Suprapubic skin (tissue), 4 donors: Measurements from ENCODE around the gene ITPK1. TPM values are rescaled to one million over a fixed set of nuclear protein-coding genes. Genes with fewer than 3 reads are reported as not detected.

ENCODE experiments used
- DNase-seq, 2 donors: peaks; one replicate each; pipeline ENCODE4 v3.0.0-alpha.2; 2019; ENCODE audit warnings: low spot score in 2 of 2
- H3K27ac ChIP-seq: fragments of 200-600 bp; sonication (generic); one replicate; pipeline ENCODE4 v1.5.1; 2019
- H3K27me3 ChIP-seq: fragments of 200-600 bp; sonication (generic); one replicate; pipeline ENCODE4 v1.5.1; 2019
- H3K36me3 ChIP-seq: fragments of 200-600 bp; sonication (generic); one replicate; pipeline ENCODE4 v1.5.1; 2019
- H3K4me1 ChIP-seq: fragments of 200-600 bp; sonication (generic); one replicate; pipeline ENCODE4 v1.5.1; 2019
- H3K4me3 ChIP-seq: fragments of 200-600 bp; sonication (generic); one replicate; pipeline ENCODE4 v1.5.1; 2019; ENCODE audit warnings: mild to moderate bottlenecking
- H3K9me3 ChIP-seq: fragments of 200-600 bp; sonication (generic); one replicate; pipeline ENCODE4 v1.5.1; 2019
- CTCF ChIP-seq, 2 donors: fragments of 200-600 bp in 1 of 2; fragments of 450-650 bp in 1 of 2; sonication (generic) in 1 of 2; IDR thresholded peaks; one replicate each; pipeline ENCODE4 v1.5.1; 2016 to 2019; ENCODE audit warnings: antibody characterized with exemption in 2 of 2, mild to moderate bottlenecking in 1 of 2, moderate library complexity in 1 of 2
- EP300 ChIP-seq: sonication (generic); formaldehyde crosslinking; IDR thresholded peaks from one replicate; pipeline ENCODE4 v1.6.1; 2017; ENCODE audit warnings: antibody characterized with exemption
- POLR2A ChIP-seq, 2 donors: fragments of 450-650 bp; IDR thresholded peaks; one replicate each; pipeline ENCODE4 v1.6.1; 2017; ENCODE audit warnings: antibody characterized with exemption in 2 of 2, mild to moderate bottlenecking in 2 of 2, moderate library complexity in 2 of 2
- POLR2AphosphoS5 ChIP-seq, 3 donors: sonication (generic); formaldehyde crosslinking; IDR thresholded peaks; one replicate each; pipeline ENCODE4 v1.6.1; 2017; ENCODE audit warnings: antibody characterized with exemption in 3 of 3
- WGBS: methylation state at CpG from one replicate; pipeline ENCODE4 v1.1.5; 2018; 5-methylcytosine and 5-hydroxymethylcytosine counted together
- total RNA-seq, 4 donors: library from RNA; depleted of rRNA; stranded (reverse); fragments of >200 nt; gene quantifications; one replicate each; pipeline ENCODE4 v1.1.0, GENCODE V29; 2016

The ITPK1 gene
- total RNA-seq, 4 donors from 2014 or later, result 29.9 to 33.6 (median 32.2) TPM

- no peak for DNase-seq
- H3K4me1 ChIP-seq, result peaks cover 34% of the 10 kb centered on the region
- H3K9me3 ChIP-seq, result no peaks in the 10 kb centered on the region
- H3K27me3 ChIP-seq, result no peaks in the 10 kb centered on the region
- H3K4me3 ChIP-seq, result no peak overlapping the region
- WGBS, result 88% methylated on average over 9 of the region's 14 CpGs
- H3K36me3 ChIP-seq, result peaks cover 14% of the 10 kb centered on the region
- H3K27ac ChIP-seq, result no peak overlapping the region
- TF ChIP-seq CTCF (IDR thresholded peaks at IDR 0.05) (no peak), EP300 (no peak), POLR2A (IDR thresholded peaks at IDR 0.05) (no peak), POLR2AphosphoS5 (IDR thresholded peaks at IDR 0.05) (no peak)
Measured at GRCh38 chr14:92988786-92989755, 126.7 kb downstream of the ITPK1 start.

DNA sequence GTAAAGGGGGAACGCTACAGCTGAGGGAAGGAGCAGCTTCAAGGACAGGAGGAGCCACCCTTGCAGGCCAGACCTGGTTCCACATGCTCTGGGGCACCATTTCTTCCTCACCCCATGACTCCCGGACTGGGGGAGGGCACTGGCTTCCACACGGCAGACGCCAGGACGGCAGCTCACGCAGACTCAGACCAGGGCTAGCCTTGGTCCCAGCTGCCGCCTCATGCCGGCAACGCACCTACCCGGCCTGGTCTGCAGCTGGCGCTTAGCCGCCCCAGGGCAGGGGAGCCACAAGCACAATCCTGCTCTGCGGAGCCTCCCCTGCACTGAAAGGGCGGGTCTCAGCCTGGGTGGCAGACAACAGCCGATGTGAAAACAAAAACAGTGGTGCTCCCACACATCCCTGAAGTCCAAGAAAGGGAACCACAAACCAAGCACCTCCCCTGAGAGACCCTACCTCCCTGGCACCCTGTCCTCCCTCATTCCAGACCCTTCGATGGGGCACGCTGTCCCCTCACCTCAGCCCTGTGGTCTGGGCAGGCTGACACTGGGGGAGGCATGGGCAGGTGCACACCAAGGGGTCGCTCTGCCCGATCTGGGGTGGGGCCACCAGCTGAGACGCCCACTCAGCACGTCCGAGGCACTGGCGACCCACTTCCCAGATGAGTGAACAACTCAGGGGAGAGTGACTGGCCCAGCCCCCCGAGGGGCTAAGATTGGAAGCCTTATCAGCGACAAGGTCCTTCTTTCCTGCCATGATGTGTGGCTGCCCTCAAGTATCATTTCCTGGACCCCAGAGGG, 127.8 kb downstream of the ITPK1 start:
- peaks cover 7% of the 10 kb centered on the region for H3K36me3 ChIP-seq
- TF ChIP-seq EP300 (no peak), POLR2A (IDR thresholded peaks at IDR 0.05) (no peak), CTCF (IDR thresholded peaks at IDR 0.05) (no peak), POLR2AphosphoS5 (IDR thresholded peaks at IDR 0.05) (no peak)
- WGBS, result 82% methylated on average over 7 of the region's 25 CpGs
- peaks cover 34% of the 10 kb centered on the region for H3K4me1 ChIP-seq
- H3K27me3 ChIP-seq, result no peaks in the 10 kb centered on the region
- H3K9me3 ChIP-seq, result no peaks in the 10 kb centered on the region
- no peak for DNase-seq
- no peak overlapping the region for H3K4me3 ChIP-seq
- no peak overlapping the region for H3K27ac ChIP-seq

DNA sequence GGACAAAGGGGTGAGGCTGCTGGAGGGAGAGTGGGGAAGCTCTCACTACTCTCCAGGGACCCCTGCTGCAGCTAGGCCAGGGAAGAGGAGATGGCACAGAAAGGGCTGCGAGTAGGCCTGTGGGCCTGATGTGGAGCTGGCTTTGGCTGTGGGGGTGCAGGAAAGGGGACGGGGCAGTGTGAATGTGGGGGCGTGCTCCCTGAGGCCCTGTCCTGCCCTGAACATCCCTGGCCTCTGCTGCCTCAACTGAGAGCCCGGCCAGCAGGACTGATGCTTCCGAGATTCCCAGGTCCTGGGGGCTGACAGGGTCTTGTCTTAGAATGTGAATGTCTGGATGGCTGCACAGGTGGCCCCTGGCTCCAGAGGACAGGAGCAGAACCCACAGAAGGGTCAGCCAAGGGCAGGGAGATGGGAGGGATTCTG, 128.6 kb downstream of the ITPK1 start:
- WGBS, result no CpG with 5 or more reads among the region's 5 CpGs
- no peak overlapping the region for H3K27ac ChIP-seq
- TF ChIP-seq POLR2AphosphoS5 (IDR thresholded peaks at IDR 0.05), result no peak
- no peak for TF ChIP-seq EP300
- no peak for TF ChIP-seq POLR2A (IDR thresholded peaks at IDR 0.05)

DNA sequence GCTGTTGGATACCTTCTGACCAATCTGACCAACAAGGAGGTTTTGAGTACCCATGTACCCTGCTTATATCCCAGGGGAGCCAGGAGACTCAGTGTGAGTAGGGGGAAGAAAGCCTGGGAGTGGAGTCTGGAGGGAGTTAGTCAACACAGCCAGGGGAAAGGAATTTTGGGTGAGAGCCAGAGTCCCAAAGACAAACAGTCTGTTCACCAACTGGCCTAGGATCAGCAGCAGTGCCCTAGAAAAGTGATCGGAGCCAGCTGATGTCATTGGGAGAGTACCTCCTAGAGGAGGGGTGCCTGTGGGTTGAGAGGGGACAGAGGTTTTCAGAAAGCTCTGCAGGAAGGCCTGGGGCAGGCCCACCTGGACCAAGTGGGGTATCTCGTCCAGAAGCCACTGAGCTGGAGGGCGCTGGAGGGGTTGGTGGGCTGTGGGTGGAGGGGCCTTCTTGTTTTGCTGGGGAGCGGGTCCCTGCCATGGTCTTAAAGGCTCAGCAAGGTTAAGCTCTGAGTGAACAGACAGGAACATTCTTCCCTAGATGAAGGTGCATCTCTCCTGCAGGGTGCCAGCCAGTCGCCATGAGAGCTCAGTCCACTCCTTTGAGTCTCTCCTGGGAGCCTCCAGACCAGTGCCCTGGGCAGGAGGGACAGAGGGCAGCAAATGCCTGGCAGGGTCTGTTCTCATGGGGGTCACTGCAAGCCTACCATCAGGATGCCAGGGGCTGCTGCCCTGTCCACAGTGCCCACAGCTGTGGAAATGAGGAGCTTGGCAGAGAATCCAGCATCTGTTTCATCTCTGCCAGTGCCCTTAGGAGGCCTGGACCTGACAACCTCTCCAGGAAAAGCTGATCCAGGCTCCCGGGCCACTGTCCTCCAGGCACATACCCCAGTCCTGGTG, 129.2 kb downstream of the ITPK1 start:
- peaks cover 34% of the 10 kb centered on the region for H3K4me1 ChIP-seq
- no peak for DNase-seq
- 76% methylated on average over 6 of the region's 6 CpGs for WGBS
- H3K27me3 ChIP-seq, result no peaks in the 10 kb centered on the region
- H3K27ac ChIP-seq, result no peak overlapping the region
- no peak overlapping the region for H3K4me3 ChIP-seq
- peaks cover 4% of the 10 kb centered on the region for H3K36me3 ChIP-seq
- no peaks in the 10 kb centered on the region for H3K9me3 ChIP-seq
- TF ChIP-seq EP300 (no peak), POLR2AphosphoS5 (IDR thresholded peaks at IDR 0.05) (no peak), CTCF (IDR thresholded peaks at IDR 0.05) (no peak), POLR2A (IDR thresholded peaks at IDR 0.05) (no peak)

More for the DNA sequence above, 128.6 kb downstream of the ITPK1 start:
- Histone ChIP-seq H3K27me3 (no peaks in the 10 kb centered on the region), H3K9me3 (no peaks in the 10 kb centered on the region), H3K4me1 (peaks cover 34% of the 10 kb centered on the region), H3K4me3 (no peak overlapping the region), H3K36me3 (peaks cover 4% of the 10 kb centered on the region)
- no peak for DNase-seq

GRCh38 chr14:92985521-92985920, 130.2 kb downstream of the ITPK1 start:
- no peak for DNase-seq
- Histone ChIP-seq H3K9me3 (no peaks in the 10 kb centered on the region), H3K36me3 (peaks cover 4% of the 10 kb centered on the region), H3K27me3 (no peaks in the 10 kb centered on the region), H3K4me3 (no peak overlapping the region), H3K27ac (no peak overlapping the region), H3K4me1 (peaks cover 30% of the 10 kb centered on the region)
- WGBS, result 93% methylated on average over 4 of the region's 4 CpGs
- TF ChIP-seq POLR2A (IDR thresholded peaks at IDR 0.05) (no peak), POLR2AphosphoS5 (IDR thresholded peaks at IDR 0.05) (no peak), EP300 (no peak), CTCF (IDR thresholded peaks at IDR 0.05) (no peak)
